Psoas muscle (tissue), 8 donors: ENCODE data around the gene CCDC187. TPM values are rescaled to one million over a fixed set of nuclear protein-coding genes. Genes with fewer than 3 reads are reported as not detected.

Source experiments
- ATAC-seq, 4 donors: fragments of 200-7000 bp; cut with Tn5 transposase; one replicate each; pipeline ENCODE4 v1.9.1; 2020; ENCODE audit warnings: moderate library complexity in 3 of 4, mild to moderate bottlenecking in 2 of 4
- DNase-seq, 2 donors: peaks; one replicate each; pipeline ENCODE4 v3.0.0-alpha.2; 2020
- H3K27ac ChIP-seq: fragments of 200-600 bp; one replicate; pipeline ENCODE4 v1.8.0; 2022
- H3K27me3 ChIP-seq, 3 donors: fragments of 200-600 bp in 1 of 3; one replicate each; pipeline versions ENCODE4 v1.6.1 to v1.8.0; 2013 to 2022; ENCODE audit warnings: low read length in 2 of 3, mild to moderate bottlenecking in 2 of 3, moderate library complexity in 1 of 3; ENCODE audit not compliant: insufficient read depth in 3 of 3
- H3K36me3 ChIP-seq, 2 donors: fragments of 200-600 bp in 1 of 2; one replicate each; pipeline versions ENCODE4 v1.6.1 to v1.8.0; 2013 to 2022; ENCODE audit warnings: low read depth in 1 of 2, mild to moderate bottlenecking in 1 of 2, moderate library complexity in 1 of 2; ENCODE audit not compliant: insufficient read depth in 1 of 2
- H3K4me1 ChIP-seq: fragments of 200-600 bp; one replicate; pipeline ENCODE4 v1.8.0; 2022
- H3K4me3 ChIP-seq: fragments of 200-600 bp; one replicate; pipeline ENCODE4 v1.8.0; 2022; ENCODE audit warnings: mild to moderate bottlenecking
- H3K9me3 ChIP-seq: fragments of 200-600 bp; one replicate; pipeline ENCODE4 v1.8.0; 2022
- CTCF ChIP-seq: fragments of 200-600 bp; IDR thresholded peaks from one replicate; pipeline ENCODE4 v1.8.0; 2022; ENCODE audit warnings: antibody characterized with exemption
- WGBS, 3 donors: extraction: QIAGEN DNeasy Blood & Tissue Kit; methylation state at CpG; one replicate each; pipeline versions ENCODE4 v1.1.6 to v1.1.7; 2013; 5-methylcytosine and 5-hydroxymethylcytosine counted together
- intact Hi-C, 2 donors: fragments of 100-400 bp; cut with DNase I; formaldehyde crosslinking; loops; one replicate each; pipeline versions ENCODE4 v1.11.0 to v1.14.2; 2022
- polyA plus RNA-seq, 3 donors: library from polyadenylated mRNA; stranded (reverse); fragments of 200-250 nt; gene quantifications; one replicate each; pipeline ENCODE4 v1.2.3, GENCODE V29; 2013
- total RNA-seq, 4 donors: library from RNA; stranded (reverse); fragmentation: NEBNext Ultra II Directional in 2 of 4; extraction: Animal tissue kit (Norgen Biotek cat#: 25700) in 2 of 4; gene quantifications; one replicate each; pipeline versions ENCODE4 v1.2.1 to v1.2.4, GENCODE V29; 2021 to 2023
- donor health status: healthy with polysubstance abuse.
- donor health status: DM: no; HTN: no; CAD: no; lungs with moderate emphysema.
- donor health status: Bipolar disorder and iron deficiency.
- donor health status: healthy.
- donor health status: DM: yes; HTN: yes; CAD: no.
- donor health status: DM: no; HTN: no; CAD: no.
- donor health status: DM: no; HTN: no; CAD: no.
- donor health status: DM: yes; HTN: yes; CAD: no.

The CCDC187 gene
- total and polyA plus RNA-seq, 7 donors: not detected

- 89 to 91% (median 90%) methylated on average over 24 to 27 of the region's 27 CpGs for WGBS, 3 donors
- Histone ChIP-seq H3K27ac (no peak overlapping the region), H3K4me1 (peaks cover 12% of the 10 kb centered on the region), H3K9me3 (no peaks in the 10 kb centered on the region), H3K27me3 (no peaks in the 10 kb centered on the region), H3K36me3 (peaks cover 0 to 9% of the 10 kb centered on the region in 2 donors), H3K4me3 (no peak overlapping the region)
- TF ChIP-seq CTCF: no peak
- ATAC-seq: no peak
- intact Hi-C loops: no loop called here
- DNase-seq: no peak
These were observed 68.0 kb downstream of the CCDC187 start for GRCh38 chr9:136235709-136236455.

DNA sequence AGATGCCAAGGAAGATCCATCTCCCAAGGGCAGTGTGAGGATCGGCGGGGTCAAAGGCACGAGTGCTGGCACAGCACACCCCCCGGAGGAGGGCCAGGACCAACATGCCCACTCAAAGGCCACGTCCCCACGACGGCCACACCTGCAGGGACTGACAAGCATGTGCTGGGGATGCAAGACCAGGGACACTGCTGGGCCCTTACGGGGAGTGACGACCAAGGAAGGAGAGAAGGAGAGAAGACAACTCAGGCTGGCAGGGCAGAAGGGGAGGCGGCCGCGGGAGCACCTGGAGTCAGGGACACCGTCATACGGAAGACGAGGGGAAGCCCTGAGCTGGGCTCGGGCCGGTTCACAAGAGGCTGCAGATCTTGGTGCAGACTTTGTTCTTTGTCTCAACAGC is 68.7 kb downstream of the CCDC187 start:
- intact Hi-C loops: no loop called here
- no peaks in the 10 kb centered on the region for H3K27me3 ChIP-seq
- no peak for TF ChIP-seq CTCF
- DNase-seq: no peak
- H3K27ac ChIP-seq: no peak overlapping the region
- 91 to 94% (median 92%) methylated on average over 17 of the region's 17 CpGs for WGBS, 3 donors
- H3K36me3 ChIP-seq: peaks cover 0 to 9% of the 10 kb centered on the region in 2 donors
- no peak overlapping the region for H3K4me3 ChIP-seq
- no peak for ATAC-seq
- peaks cover 8% of the 10 kb centered on the region for H3K4me1 ChIP-seq
- no peaks in the 10 kb centered on the region for H3K9me3 ChIP-seq

GRCh38 chr9:136234597-136234996 is 69.3 kb downstream of the CCDC187 start:
- Histone ChIP-seq H3K36me3 (peaks cover 0 to 9% of the 10 kb centered on the region in 2 donors), H3K27me3 (no peaks in the 10 kb centered on the region), H3K4me3 (no peak overlapping the region), H3K9me3 (no peaks in the 10 kb centered on the region), H3K4me1 (peaks cover 2% of the 10 kb centered on the region), H3K27ac (no peak overlapping the region)
- DNase-seq (no peak), ATAC-seq (no peak)
- 93 to 95% (median 95%) methylated on average over 21 of the region's 21 CpGs for WGBS, 3 donors
- TF ChIP-seq CTCF: no peak
- intact Hi-C loops: no loop called here

DNA sequence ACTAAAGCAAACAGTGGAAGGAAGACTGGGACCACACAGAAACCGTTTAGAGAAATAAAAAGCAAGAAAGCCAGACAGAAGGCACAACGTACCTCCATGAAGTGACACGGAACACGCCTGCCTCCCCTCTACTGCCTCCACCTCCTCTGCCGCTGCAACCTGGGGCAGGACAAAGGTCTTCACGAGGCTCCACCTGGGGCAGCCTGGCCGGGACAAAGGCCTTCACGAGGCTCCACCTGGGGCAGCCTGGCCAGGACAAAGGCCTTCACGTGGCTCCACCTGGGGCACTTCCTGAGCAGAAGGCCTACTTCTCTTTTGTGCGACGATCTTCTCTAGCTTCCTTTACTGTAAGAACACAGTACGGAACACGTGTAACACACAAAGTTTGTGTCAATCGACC is 70.0 kb downstream of the CCDC187 start:
- peaks cover 0 to 9% of the 10 kb centered on the region in 2 donors for H3K36me3 ChIP-seq
- no peak overlapping the region for H3K4me3 ChIP-seq
- no peaks in the 10 kb centered on the region for H3K27me3 ChIP-seq
- 83 to 88% (median 83%) methylated on average over 14 of the region's 14 CpGs for WGBS, 3 donors
- intact Hi-C loops: no loop called here
- no peak for ATAC-seq
- no peaks in the 10 kb centered on the region for H3K4me1 ChIP-seq
- no peaks in the 10 kb centered on the region for H3K9me3 ChIP-seq
- no peak overlapping the region for H3K27ac ChIP-seq
- TF ChIP-seq CTCF: no peak
- DNase-seq: no peak

DNA sequence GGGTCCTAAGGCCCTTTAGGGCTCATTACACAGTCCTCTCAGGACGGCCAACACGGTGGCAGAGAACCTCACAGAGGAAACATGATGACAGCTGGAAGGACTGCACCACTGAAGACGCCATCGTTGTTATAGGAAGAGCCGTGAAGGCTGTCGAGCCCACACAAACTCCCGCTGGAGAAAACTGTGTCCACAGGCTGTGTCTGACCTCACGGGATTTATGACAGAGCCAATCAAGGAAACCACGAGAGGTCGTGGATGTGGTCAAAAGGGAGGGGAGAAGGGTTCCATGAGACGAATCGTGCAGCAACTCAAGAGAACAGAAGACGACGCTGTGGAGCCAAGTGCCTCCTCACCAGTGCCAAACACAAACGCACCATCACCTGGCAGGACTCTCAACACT is 70.5 kb downstream of the CCDC187 start:
- no peaks in the 10 kb centered on the region for H3K4me1 ChIP-seq
- ATAC-seq: no peak
- H3K27ac ChIP-seq: no peak overlapping the region
- DNase-seq: no peak
- no peaks in the 10 kb centered on the region for H3K9me3 ChIP-seq
- no peak for TF ChIP-seq CTCF
- H3K36me3 ChIP-seq: peaks cover 0 to 9% of the 10 kb centered on the region in 2 donors
- intact Hi-C loops: no loop called here
- no peaks in the 10 kb centered on the region for H3K27me3 ChIP-seq
- WGBS, 3 donors: 51 to 72% (median 56%) methylated on average over 15 of the region's 15 CpGs
- H3K4me3 ChIP-seq: no peak overlapping the region
